ENCODE measurements around the gene METTL6. TPM values are rescaled to one million over a fixed set of nuclear protein-coding genes. Genes with fewer than 3 reads are reported as not detected.

The METTL6 gene
- total RNA-seq, 1 donor from 2014 or later, result 18.9 TPM

DNA sequence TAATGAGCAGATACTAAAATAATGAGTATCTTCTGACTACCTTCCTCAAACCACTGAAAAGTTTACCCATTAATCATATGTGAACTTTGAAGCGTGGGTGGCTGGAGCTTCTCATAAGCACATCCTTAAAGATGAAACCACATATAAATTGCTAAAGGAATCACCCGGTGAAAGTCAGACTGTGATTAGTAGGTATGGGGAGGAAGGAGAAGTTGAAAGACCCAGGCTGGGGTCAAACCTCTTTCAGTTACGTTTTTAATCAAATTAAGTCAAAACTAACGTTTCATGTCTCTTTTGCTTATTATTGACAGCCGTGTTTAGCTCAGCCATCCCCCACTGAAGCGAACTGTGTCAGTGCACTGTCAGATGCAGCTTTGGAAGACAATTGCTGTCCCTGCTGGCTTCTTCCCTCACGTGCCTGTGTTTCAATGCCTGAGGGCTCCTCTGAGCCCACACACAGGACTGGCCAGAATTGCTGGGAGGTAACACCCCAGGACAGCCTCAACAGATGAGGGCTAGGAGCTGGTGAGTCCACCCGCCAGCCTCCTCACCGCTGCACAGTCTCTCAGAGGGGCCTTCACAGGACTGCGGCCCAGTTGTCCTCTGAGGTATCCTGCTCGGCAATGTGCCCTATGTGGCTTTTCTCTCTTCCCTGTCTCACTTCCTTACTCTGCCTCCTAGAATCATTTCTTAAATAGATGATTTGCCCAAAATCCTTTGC, 65.7 kb downstream of the METTL6 start:
- H3K27ac ChIP-seq (ENCODE audit: low read depth, low read length), result peak overlapping the region; percentile 72
- no peaks in the 10 kb centered on the region for H3K36me3 ChIP-seq (ENCODE audit: insufficient read depth, low read length)
- FAIRE-seq (no peak), DNase-seq (ENCODE audit: low read depth) (peak; percentile 86)
- H4K20me1 ChIP-seq (ENCODE audit: insufficient read depth, low read length), result no peaks in the 10 kb centered on the region
- no peaks in the 10 kb centered on the region for H3K27me3 ChIP-seq (ENCODE audit: insufficient read depth, low read length)
- TF ChIP-seq, protein P1, sequence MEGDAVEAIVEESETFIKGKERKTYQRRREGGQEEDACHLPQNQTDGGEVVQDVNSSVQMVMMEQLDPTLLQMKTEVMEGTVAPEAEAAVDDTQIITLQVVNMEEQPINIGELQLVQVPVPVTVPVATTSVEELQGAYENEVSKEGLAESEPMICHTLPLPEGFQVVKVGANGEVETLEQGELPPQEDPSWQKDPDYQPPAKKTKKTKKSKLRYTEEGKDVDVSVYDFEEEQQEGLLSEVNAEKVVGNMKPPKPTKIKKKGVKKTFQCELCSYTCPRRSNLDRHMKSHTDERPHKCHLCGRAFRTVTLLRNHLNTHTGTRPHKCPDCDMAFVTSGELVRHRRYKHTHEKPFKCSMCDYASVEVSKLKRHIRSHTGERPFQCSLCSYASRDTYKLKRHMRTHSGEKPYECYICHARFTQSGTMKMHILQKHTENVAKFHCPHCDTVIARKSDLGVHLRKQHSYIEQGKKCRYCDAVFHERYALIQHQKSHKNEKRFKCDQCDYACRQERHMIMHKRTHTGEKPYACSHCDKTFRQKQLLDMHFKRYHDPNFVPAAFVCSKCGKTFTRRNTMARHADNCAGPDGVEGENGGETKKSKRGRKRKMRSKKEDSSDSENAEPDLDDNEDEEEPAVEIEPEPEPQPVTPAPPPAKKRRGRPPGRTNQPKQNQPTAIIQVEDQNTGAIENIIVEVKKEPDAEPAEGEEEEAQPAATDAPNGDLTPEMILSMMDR (IDR thresholded peaks at IDR 0.05; ENCODE audit: insufficient read depth, low read depth, low read length), result no peak
- no peak for TF ChIP-seq EZH2 (IDR thresholded peaks at IDR 0.05; ENCODE audit: insufficient read depth, low read length)
- peaks cover 20% of the 10 kb centered on the region for H3K4me1 Mint-ChIP-seq (ENCODE audit: low read depth, unreplicated experiment)
- peaks cover 21% of the 10 kb centered on the region for H3K4me1 ChIP-seq (ENCODE audit: insufficient read depth, low read length)
- H3K9me3 Mint-ChIP-seq (ENCODE audit: unreplicated experiment), result peaks cover 3% of the 10 kb centered on the region
- H3K4me3 ChIP-seq (ENCODE audit: insufficient read depth, low read depth, low read length), result no peak overlapping the region
- H3K4me3 Mint-ChIP-seq (ENCODE audit: unreplicated experiment), result no peak overlapping the region
- H2AFZ ChIP-seq (ENCODE audit: low read depth, low read length), result peak overlapping the region; percentile 47
- H3K36me3 Mint-ChIP-seq (ENCODE audit: low read depth, unreplicated experiment), result no peaks in the 10 kb centered on the region
- peak overlapping the region; percentile 83 for H3K27ac Mint-ChIP-seq (ENCODE audit: unreplicated experiment)
- H3K9me3 ChIP-seq (ENCODE audit: insufficient read depth, low read depth, low read length), result no peaks in the 10 kb centered on the region
- H3K27me3 Mint-ChIP-seq (ENCODE audit: low read depth, unreplicated experiment), result peaks cover 2% of the 10 kb centered on the region
- peak overlapping the region; percentile 65 for H3K9ac ChIP-seq (ENCODE audit: low read length)
- H3K79me2 ChIP-seq (ENCODE audit: insufficient read depth, low read length), result no peaks in the 10 kb centered on the region
- H3K4me2 ChIP-seq (ENCODE audit: low read length), result peak overlapping the region; percentile 64

DNA sequence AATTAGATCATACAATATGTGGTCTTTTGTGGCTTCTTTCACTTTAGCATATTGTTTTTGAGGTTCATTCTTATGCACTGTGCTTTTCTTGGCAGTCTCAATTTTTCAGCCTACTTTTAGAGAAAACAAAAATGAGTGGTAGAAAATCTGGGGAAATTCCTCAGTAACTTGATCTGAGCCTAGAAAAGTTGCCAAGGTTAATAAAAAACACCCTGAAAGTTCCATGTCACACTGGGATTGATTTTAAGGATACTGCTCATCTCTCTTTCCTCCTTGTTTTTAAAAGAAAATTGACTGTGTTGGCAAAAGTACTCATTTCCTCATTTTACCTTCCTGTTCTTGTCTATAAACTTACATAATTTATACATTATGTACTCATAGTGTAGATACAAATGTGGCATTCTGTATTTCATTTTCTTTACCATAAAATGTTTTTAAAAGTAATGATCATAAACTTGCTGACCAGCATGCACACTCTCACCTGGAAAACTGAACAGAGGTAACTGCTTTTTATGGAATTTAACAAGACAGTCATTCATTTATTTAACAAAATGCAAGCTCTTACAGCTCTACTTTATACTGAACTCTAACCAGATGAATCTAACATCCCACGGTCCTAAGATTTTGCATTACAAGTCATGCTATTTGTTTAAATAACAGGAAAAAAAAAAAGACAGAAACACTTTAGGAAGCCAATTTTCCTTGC, 66.4 kb downstream of the METTL6 start:
- peak overlapping the region; percentile 65 for H3K9ac ChIP-seq (ENCODE audit: low read length)
- no peak overlapping the region for H2AFZ ChIP-seq (ENCODE audit: low read depth, low read length)
- H3K9me3 ChIP-seq (ENCODE audit: insufficient read depth, low read depth, low read length), result no peaks in the 10 kb centered on the region
- FAIRE-seq, result no peak
- H3K4me1 ChIP-seq (ENCODE audit: insufficient read depth, low read length), result peaks cover 21% of the 10 kb centered on the region
- no peak overlapping the region for H3K4me3 Mint-ChIP-seq (ENCODE audit: unreplicated experiment)
- no peaks in the 10 kb centered on the region for H3K27me3 ChIP-seq (ENCODE audit: insufficient read depth, low read length)
- H4K20me1 ChIP-seq (ENCODE audit: insufficient read depth, low read length), result no peaks in the 10 kb centered on the region
- no peaks in the 10 kb centered on the region for H3K79me2 ChIP-seq (ENCODE audit: insufficient read depth, low read length)
- H3K27me3 Mint-ChIP-seq (ENCODE audit: low read depth, unreplicated experiment), result peaks cover under 1% of the 10 kb centered on the region
- peaks cover 27% of the 10 kb centered on the region for H3K4me1 Mint-ChIP-seq (ENCODE audit: low read depth, unreplicated experiment)
- no peaks in the 10 kb centered on the region for H3K36me3 ChIP-seq (ENCODE audit: insufficient read depth, low read length)
- no peak for TF ChIP-seq EZH2 (IDR thresholded peaks at IDR 0.05; ENCODE audit: insufficient read depth, low read length)
- TF ChIP-seq, protein P1 (IDR thresholded peaks at IDR 0.05; ENCODE audit: insufficient read depth, low read depth, low read length), result no peak
- DNase-seq (ENCODE audit: low read depth), result peak; percentile 85
- no peak overlapping the region for H3K4me3 ChIP-seq (ENCODE audit: insufficient read depth, low read depth, low read length)
- H3K9me3 Mint-ChIP-seq (ENCODE audit: unreplicated experiment), result peaks cover 3% of the 10 kb centered on the region
- H3K27ac ChIP-seq (ENCODE audit: low read depth, low read length), result peak overlapping the region; percentile 72
- H3K27ac Mint-ChIP-seq (ENCODE audit: unreplicated experiment), result peak overlapping the region; percentile 43
- no peaks in the 10 kb centered on the region for H3K36me3 Mint-ChIP-seq (ENCODE audit: low read depth, unreplicated experiment)
- H3K4me2 ChIP-seq (ENCODE audit: low read length), result peak overlapping the region; percentile 64

Other genes starting within 250 kb of the METTL6 start
- gene CAPN7, start 221.3 kb downstream of the METTL6 start, total RNA-seq, result 36.3 and 36.8 TPM in 2 replicates
- gene SH3BP5, start 95.0 kb downstream of the METTL6 start, total RNA-seq, result 25.2 and 27.5 TPM in 2 replicates
- gene EAF1, start 54 bp upstream of the METTL6 start, total RNA-seq, result 27.1 and 28.8 TPM in 2 replicates
- gene COLQ, start 94.2 kb upstream of the METTL6 start, total RNA-seq, result 1.2 and 1.7 TPM in 2 replicates
- gene HACL1, start 174.0 kb upstream of the METTL6 start, total RNA-seq, result 17.3 and 17.8 TPM in 2 replicates
- gene BTD, start 174.2 kb upstream of the METTL6 start, total RNA-seq, result 16.2 and 19.0 TPM in 2 replicates

Measured in astrocyte (in vitro differentiated cells and primary cell).